ENCODE results near the gene SRMS. TPM values are rescaled to one million over a fixed set of nuclear protein-coding genes. Genes with fewer than 3 reads are reported as not detected.

The SRMS gene
- total and polyA plus RNA-seq, 2 of the 13 experiments (the other 11 are each of a cell fraction or from before 2014, with no cell fraction given), result not detected

DNA sequence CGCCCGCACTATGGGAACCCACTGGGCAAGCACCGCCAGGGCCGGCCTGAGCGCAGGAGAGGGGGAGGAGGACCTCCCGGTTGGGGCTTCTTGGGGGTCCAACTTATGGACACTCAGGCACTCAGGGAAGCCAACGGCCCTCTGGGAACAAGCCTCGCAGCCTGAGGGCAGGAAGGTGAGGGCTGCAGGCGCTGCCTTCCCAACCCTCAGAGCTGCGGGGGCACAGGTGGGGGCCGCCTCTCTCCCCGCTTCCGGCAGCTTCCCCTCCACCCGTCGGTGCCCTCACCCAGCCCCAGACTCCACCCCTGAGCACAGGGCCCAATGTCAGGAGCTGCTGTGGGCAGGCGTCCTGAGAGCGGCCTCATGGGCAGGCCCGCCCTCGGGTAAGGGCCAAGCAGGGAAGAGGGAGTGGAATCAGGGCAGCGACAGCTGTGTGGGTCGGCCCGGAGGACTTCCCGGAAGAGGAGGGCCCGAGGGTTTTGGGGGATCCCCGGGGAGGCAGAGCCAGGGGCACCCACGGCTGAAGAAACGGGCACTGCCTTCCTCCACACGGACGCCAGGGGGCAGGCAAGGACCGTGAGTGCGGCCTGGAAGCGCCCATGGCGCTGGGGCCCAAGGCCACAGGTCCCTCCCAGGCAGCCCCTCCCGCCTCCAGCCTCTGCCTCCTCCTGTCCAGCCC lies 9.9 kb downstream of the SRMS start (continued):
- TF ChIP-seq, protein P1, sequence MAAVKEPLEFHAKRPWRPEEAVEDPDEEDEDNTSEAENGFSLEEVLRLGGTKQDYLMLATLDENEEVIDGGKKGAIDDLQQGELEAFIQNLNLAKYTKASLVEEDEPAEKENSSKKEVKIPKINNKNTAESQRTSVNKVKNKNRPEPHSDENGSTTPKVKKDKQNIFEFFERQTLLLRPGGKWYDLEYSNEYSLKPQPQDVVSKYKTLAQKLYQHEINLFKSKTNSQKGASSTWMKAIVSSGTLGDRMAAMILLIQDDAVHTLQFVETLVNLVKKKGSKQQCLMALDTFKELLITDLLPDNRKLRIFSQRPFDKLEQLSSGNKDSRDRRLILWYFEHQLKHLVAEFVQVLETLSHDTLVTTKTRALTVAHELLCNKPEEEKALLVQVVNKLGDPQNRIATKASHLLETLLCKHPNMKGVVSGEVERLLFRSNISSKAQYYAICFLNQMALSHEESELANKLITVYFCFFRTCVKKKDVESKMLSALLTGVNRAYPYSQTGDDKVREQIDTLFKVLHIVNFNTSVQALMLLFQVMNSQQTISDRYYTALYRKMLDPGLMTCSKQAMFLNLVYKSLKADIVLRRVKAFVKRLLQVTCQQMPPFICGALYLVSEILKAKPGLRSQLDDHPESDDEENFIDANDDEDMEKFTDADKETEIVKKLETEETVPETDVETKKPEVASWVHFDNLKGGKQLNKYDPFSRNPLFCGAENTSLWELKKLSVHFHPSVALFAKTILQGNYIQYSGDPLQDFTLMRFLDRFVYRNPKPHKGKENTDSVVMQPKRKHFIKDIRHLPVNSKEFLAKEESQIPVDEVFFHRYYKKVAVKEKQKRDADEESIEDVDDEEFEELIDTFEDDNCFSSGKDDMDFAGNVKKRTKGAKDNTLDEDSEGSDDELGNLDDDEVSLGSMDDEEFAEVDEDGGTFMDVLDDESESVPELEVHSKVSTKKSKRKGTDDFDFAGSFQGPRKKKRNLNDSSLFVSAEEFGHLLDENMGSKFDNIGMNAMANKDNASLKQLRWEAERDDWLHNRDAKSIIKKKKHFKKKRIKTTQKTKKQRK (IDR thresholded peaks at IDR 0.05; ENCODE audit: low read length), result no peak
- TF ChIP-seq KLF12 (CRISPR knock-in tag; IDR thresholded peaks at IDR 0.05; ENCODE audit: borderline replicate concordance) (peak; percentile 91), RFXANK (CRISPR knock-in tag; IDR thresholded peaks at IDR 0.05) (peak; percentile 87; the same call in 1 of the 2 replicates), IKZF4 (CRISPR knock-in tag; IDR thresholded peaks at IDR 0.05; ENCODE audit: borderline replicate concordance, low read depth, not compliant biosample characterization) (peak; percentile 72), MED13 (CRISPR knock-in tag; IDR thresholded peaks at IDR 0.05) (peak; percentile 87; the same call in 1 of the 2 replicates), ZNF749 (CRISPR knock-in tag; IDR thresholded peaks at IDR 0.05; ENCODE audit: borderline replicate concordance) (peak; percentile 90; the same call in 1 of the 2 replicates), ZC3H4 (CRISPR knock-in tag; IDR thresholded peaks at IDR 0.05; ENCODE audit: borderline replicate concordance) (0 out of 2 replicates have a peak, but pooled peaks have one; percentile 41), ZNF251 (CRISPR knock-in tag; IDR thresholded peaks at IDR 0.05) (no peak), ZFYVE20 (CRISPR knock-in tag; IDR thresholded peaks at IDR 0.05; ENCODE audit: borderline replicate concordance, low read depth) (no peak), ZBTB1 (CRISPR knock-in tag; IDR thresholded peaks at IDR 0.05; ENCODE audit: borderline replicate concordance) (no peak), XBP1 (CRISPR knock-in tag; IDR thresholded peaks at IDR 0.05) (no peak), TBX2 (CRISPR knock-in tag; IDR thresholded peaks at IDR 0.05; ENCODE audit: borderline replicate concordance) (peak; percentile 81), ZNF530 (CRISPR knock-in tag; IDR thresholded peaks at IDR 0.05; ENCODE audit: low read depth) (no peak), NR2F1 (CRISPR knock-in tag; IDR thresholded peaks at IDR 0.05) (peak in 1 of 2 experiments; percentile 27; a peak in 2 of 4 replicates), SRY (CRISPR knock-in tag; IDR thresholded peaks at IDR 0.05) (peak; percentile 77; the same call in 1 of the 2 replicates), ZFX (CRISPR knock-in tag; IDR thresholded peaks at IDR 0.05; ENCODE audit: low read depth) (peak; percentile 92), TAF15 (IDR thresholded peaks at IDR 0.05; ENCODE audit: low read depth, low read length, poor library complexity, severe bottlenecking) (peak; percentile 88), ZNF121 (CRISPR knock-in tag; IDR thresholded peaks at IDR 0.05) (no peak; the same call in 1 of the 2 replicates), MXI1 (IDR thresholded peaks at IDR 0.05; ENCODE audit: borderline replicate concordance, low read depth, low read length) (peak; percentile 68; the same call in 1 of the 3 replicates)
- TF ChIP-seq, protein P2, sequence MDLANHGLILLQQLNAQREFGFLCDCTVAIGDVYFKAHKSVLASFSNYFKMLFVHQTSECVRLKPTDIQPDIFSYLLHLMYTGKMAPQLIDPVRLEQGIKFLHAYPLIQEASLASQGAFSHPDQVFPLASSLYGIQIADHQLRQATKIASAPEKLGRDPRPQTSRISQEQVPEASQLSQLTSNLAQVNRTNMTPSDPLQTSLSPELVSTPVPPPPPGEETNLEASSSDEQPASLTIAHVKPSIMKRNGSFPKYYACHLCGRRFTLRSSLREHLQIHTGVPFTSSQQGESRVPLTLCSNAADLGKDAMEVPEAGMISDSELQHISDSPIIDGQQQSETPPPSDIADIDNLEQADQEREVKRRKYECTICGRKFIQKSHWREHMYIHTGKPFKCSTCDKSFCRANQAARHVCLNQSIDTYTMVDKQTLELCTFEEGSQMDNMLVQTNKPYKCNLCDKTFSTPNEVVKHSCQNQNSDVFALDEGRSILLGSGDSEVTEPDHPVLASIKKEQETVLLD (CRISPR knock-in tag; IDR thresholded peaks at IDR 0.05; ENCODE audit: low read depth), result no peak
- TF ChIP-seq, protein P3, sequence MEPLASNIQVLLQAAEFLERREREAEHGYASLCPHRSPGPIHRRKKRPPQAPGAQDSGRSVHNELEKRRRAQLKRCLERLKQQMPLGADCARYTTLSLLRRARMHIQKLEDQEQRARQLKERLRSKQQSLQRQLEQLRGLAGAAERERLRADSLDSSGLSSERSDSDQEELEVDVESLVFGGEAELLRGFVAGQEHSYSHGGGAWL (CRISPR knock-in tag; IDR thresholded peaks at IDR 0.05), result peak; percentile 94
- TF ChIP-seq, protein P4, sequence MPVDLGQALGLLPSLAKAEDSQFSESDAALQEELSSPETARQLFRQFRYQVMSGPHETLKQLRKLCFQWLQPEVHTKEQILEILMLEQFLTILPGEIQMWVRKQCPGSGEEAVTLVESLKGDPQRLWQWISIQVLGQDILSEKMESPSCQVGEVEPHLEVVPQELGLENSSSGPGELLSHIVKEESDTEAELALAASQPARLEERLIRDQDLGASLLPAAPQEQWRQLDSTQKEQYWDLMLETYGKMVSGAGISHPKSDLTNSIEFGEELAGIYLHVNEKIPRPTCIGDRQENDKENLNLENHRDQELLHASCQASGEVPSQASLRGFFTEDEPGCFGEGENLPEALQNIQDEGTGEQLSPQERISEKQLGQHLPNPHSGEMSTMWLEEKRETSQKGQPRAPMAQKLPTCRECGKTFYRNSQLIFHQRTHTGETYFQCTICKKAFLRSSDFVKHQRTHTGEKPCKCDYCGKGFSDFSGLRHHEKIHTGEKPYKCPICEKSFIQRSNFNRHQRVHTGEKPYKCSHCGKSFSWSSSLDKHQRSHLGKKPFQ (CRISPR knock-in tag; IDR thresholded peaks at IDR 0.05; ENCODE audit: insufficient replicate concordance), result no peak
